OCI-LY3 (cell line): ENCODE data around the gene BROX.

ENCODE experiments used
- H2AFZ ChIP-seq: fragments of 200-600, 300-600 bp; shearing (Covaris generic); 2 replicates; pipeline ENCODE4 v1.6.0; 2014; ENCODE audit warnings: antibody characterized with exemption, low read depth, low read length
- H3K27ac ChIP-seq: fragments of 200-600, 300-600 bp; sonication (generic); 2 replicates; pipeline ENCODE4 v1.5.1; 2014; ENCODE audit warnings: mild to moderate bottlenecking, low read length, moderate library complexity, mixed read lengths
- H3K27me3 ChIP-seq: fragments of 200-600, 300-600 bp; sonication (generic); 2 replicates; pipeline ENCODE4 v1.6.1; 2014; ENCODE audit warnings: low read depth, low read length, mixed read lengths
- H3K36me3 ChIP-seq: fragments of 200-600, 300-600 bp; sonication (generic); replicated peaks from 2 replicates; pipeline ENCODE3; 2014; ENCODE audit warnings: low read depth, low read length, mixed read lengths
- H3K4me1 ChIP-seq: fragments of 300-600, 200-600 bp; sonication (generic); 2 replicates; pipeline ENCODE4 v1.6.1; 2014; ENCODE audit warnings: low read length, mixed read lengths
- H3K4me2 ChIP-seq: fragments of 200-600, 300-600 bp; sonication (generic); 2 replicates; pipeline ENCODE4 v1.6.1; 2014; ENCODE audit warnings: low read length, mixed read lengths
- H3K4me3 ChIP-seq: fragments of 300-600, 200-600 bp; sonication (generic); 2 replicates; pipeline ENCODE4 v1.5.1; 2014; ENCODE audit warnings: antibody characterized with exemption, mild to moderate bottlenecking, low read length, moderate library complexity
- H3K79me2 ChIP-seq: fragments of 300-600, 200-600 bp; shearing (Covaris generic); 2 replicates; pipeline ENCODE4 v1.6.1; 2014; ENCODE audit warnings: mild to moderate bottlenecking, low read length, mixed read lengths
- H3K9ac ChIP-seq: fragments of 300-600, 200-600 bp; shearing (Covaris generic); 2 replicates; pipeline ENCODE4 v1.6.0; 2014; ENCODE audit warnings: mild to moderate bottlenecking, low read length, moderate library complexity
- H3K9me3 ChIP-seq: fragments of 200-600, 300-600 bp; shearing (Covaris generic); 2 replicates; pipeline ENCODE4 v1.6.1; 2014; ENCODE audit warnings: low read length, mixed read lengths; ENCODE audit not compliant: insufficient read depth
- H4K20me1 ChIP-seq: fragments of 200-600, 300-600 bp; sonication (generic); 2 replicates; pipeline ENCODE4 v1.6.1; 2016; ENCODE audit warnings: low read length, mixed read lengths; ENCODE audit not compliant: insufficient read depth
- CTCF ChIP-seq: fragments of 200-600, 300-600 bp; sonication (generic); IDR thresholded peaks from 2 replicates; pipeline ENCODE4 v1.5.1; 2014; ENCODE audit warnings: antibody characterized with exemption, low read length, low read depth
- EZH2phosphoT487 ChIP-seq: fragments of 200-600 bp; shearing (Covaris generic); IDR thresholded peaks from 2 replicates; pipeline ENCODE4 v1.6.1; 2018; ENCODE audit warnings: antibody characterized with exemption, mixed run types, low read depth

Gene BROX

GRCh38 chr1:222696741-222697140 is 15.6 kb upstream of the BROX start:
- TF ChIP-seq CTCF: no peak
- TF ChIP-seq EZH2phosphoT487: no peak
- no peak overlapping the region for H3K4me2 ChIP-seq
- H3K4me1 ChIP-seq: no peaks in the 10 kb centered on the region
- H3K79me2 ChIP-seq: no peaks in the 10 kb centered on the region
- H3K9me3 ChIP-seq: no peaks in the 10 kb centered on the region
- 0 out of 2 replicates have a peak, but pooled peaks cover 4% of the 10 kb centered on the region for H4K20me1 ChIP-seq
- H2AFZ ChIP-seq: no peak overlapping the region
- no peak overlapping the region for H3K27ac ChIP-seq
- peaks cover 12% of the 10 kb centered on the region for H3K36me3 ChIP-seq
- H3K4me3 ChIP-seq: no peak overlapping the region
- H3K9ac ChIP-seq: no peak overlapping the region
- H3K27me3 ChIP-seq: no peaks in the 10 kb centered on the region

GRCh38 chr1:222697203-222697602 is 15.2 kb upstream of the BROX start:
- no peaks in the 10 kb centered on the region for H3K9me3 ChIP-seq
- H3K4me2 ChIP-seq: no peak overlapping the region
- no peak overlapping the region for H3K27ac ChIP-seq
- H3K79me2 ChIP-seq: no peaks in the 10 kb centered on the region
- H4K20me1 ChIP-seq: 0 out of 2 replicates have a peak, but pooled peaks cover 4% of the 10 kb centered on the region
- H3K4me3 ChIP-seq: no peak overlapping the region
- H3K4me1 ChIP-seq: no peaks in the 10 kb centered on the region
- H3K27me3 ChIP-seq: no peaks in the 10 kb centered on the region
- no peak overlapping the region for H2AFZ ChIP-seq
- no peak overlapping the region for H3K9ac ChIP-seq
- TF ChIP-seq EZH2phosphoT487 (no peak), CTCF (no peak)
- H3K36me3 ChIP-seq: peaks cover 14% of the 10 kb centered on the region

- Histone ChIP-seq H3K27me3 (no peaks in the 10 kb centered on the region), H3K36me3 (peaks cover 20% of the 10 kb centered on the region), H3K9me3 (no peaks in the 10 kb centered on the region), H3K4me3 (no peak overlapping the region), H3K4me2 (no peak overlapping the region), H3K4me1 (no peaks in the 10 kb centered on the region), H4K20me1 (0 out of 2 replicates have a peak, but pooled peaks cover 4% of the 10 kb centered on the region), H3K9ac (no peak overlapping the region), H3K27ac (no peak overlapping the region), H2AFZ (no peak overlapping the region), H3K79me2 (no peaks in the 10 kb centered on the region)
- no peak for TF ChIP-seq CTCF
- no peak for TF ChIP-seq EZH2phosphoT487
These were observed 14.5 kb upstream of the BROX start for GRCh38 chr1:222697826-222698225.

- Histone ChIP-seq H3K27me3 (no peaks in the 10 kb centered on the region), H4K20me1 (no peaks in the 10 kb centered on the region), H3K27ac (no peak overlapping the region), H3K36me3 (peaks cover 37% of the 10 kb centered on the region), H3K9ac (no peak overlapping the region), H3K4me3 (no peak overlapping the region), H3K4me2 (no peak overlapping the region), H3K4me1 (no peaks in the 10 kb centered on the region), H3K9me3 (peaks cover 5% of the 10 kb centered on the region; the same call in 1 of the 2 replicates), H2AFZ (no peak overlapping the region), H3K79me2 (peaks cover 15% of the 10 kb centered on the region)
- TF ChIP-seq EZH2phosphoT487 (no peak), CTCF (no peak)
These were observed 10.2 kb upstream of the BROX start for GRCh38 chr1:222702210-222702609.
